Thyroid gland (tissue), 4 donors: ENCODE measurements around the gene WWTR1.

Experiments
- POLR2A ChIP-seq, 2 donors: fragments of 450-650 bp; IDR thresholded peaks; one replicate each; pipeline ENCODE4 v1.6.1; 2017; ENCODE audit warnings: antibody characterized with exemption in 2 of 2, mild to moderate bottlenecking in 2 of 2, moderate library complexity in 1 of 2
- TF ChIP-seq, protein P1 (sequence below), 6 experiments: fragments of 200-600 bp in 3 of 6; fragments of 450-650 bp in 3 of 6; sonication (generic) in 3 of 6; IDR thresholded peaks; one replicate each; pipeline ENCODE4 v1.5.1; 2016 to 2019; ENCODE audit warnings: antibody characterized with exemption in 6 of 6, mild to moderate bottlenecking in 2 of 6, inconsistent platforms in 1 of 6, moderate library complexity in 1 of 6

DNA sequence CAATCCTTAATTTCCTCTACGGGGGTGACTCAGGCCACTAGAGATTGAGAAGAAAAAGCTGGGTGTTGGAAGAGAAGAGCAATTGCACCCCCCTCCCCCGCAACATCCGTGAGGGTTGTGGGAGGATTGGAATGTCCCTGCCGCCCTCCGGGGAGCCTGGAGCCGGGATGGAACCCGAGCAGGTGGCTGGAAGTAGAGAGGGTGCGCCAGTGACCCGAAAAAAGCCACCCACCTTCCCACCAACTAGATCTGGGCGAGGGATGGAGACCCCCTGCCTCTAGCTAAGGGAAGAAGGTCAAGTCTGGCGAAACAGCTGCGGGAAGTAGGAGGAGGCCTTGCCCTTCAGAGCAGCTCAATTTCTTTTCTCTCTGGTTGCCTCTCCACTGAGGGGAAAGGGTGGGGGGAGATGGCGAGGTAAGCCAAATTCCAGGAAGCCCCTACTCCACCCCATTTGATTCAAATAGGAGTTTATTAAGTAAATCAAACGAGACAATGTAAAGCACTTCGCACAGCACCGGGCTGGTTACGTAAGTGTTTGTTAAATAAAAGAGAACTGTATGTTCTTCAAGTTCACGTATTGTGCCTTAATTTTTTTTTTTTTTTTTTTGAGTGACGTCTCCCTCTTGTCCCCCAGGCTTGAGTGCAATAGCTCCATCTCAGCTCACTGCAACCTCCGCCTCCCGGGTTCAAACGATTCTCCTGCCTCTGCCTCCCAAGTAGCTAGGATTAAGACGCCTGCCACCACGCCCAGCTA is 1.1 kb upstream of the WWTR1 start:
- TF ChIP-seq, protein P1, sequence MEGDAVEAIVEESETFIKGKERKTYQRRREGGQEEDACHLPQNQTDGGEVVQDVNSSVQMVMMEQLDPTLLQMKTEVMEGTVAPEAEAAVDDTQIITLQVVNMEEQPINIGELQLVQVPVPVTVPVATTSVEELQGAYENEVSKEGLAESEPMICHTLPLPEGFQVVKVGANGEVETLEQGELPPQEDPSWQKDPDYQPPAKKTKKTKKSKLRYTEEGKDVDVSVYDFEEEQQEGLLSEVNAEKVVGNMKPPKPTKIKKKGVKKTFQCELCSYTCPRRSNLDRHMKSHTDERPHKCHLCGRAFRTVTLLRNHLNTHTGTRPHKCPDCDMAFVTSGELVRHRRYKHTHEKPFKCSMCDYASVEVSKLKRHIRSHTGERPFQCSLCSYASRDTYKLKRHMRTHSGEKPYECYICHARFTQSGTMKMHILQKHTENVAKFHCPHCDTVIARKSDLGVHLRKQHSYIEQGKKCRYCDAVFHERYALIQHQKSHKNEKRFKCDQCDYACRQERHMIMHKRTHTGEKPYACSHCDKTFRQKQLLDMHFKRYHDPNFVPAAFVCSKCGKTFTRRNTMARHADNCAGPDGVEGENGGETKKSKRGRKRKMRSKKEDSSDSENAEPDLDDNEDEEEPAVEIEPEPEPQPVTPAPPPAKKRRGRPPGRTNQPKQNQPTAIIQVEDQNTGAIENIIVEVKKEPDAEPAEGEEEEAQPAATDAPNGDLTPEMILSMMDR (IDR thresholded peaks at IDR 0.05), result no peak
- no peak for TF ChIP-seq POLR2A (IDR thresholded peaks at IDR 0.05)
